Type B pancreatic cell (in vitro differentiated cells): Measurements from ENCODE around the gene PSMD13. TPM values are rescaled to one million over a fixed set of nuclear protein-coding genes. Genes with fewer than 3 reads are reported as not detected.

Source experiments
- DNase-seq: peaks from one replicate; pipeline ENCODE4 v3.0.0; 2021; ENCODE audit warnings: mixed read lengths; ENCODE audit not compliant: unreplicated experiment; ENCODE audit errors: extremely low spot score
- H3K27ac Mint-ChIP-seq: 2 replicates; pipeline ENCODE4 v1.8.0; 2021; ENCODE audit warnings: mild to moderate bottlenecking, mixed read lengths
- H3K27me3 Mint-ChIP-seq: 2 replicates; pipeline ENCODE4 v1.8.0; 2021; ENCODE audit warnings: mixed read lengths
- H3K36me3 Mint-ChIP-seq: 2 replicates; pipeline ENCODE4 v1.8.0; 2021; ENCODE audit warnings: mixed read lengths
- H3K4me1 Mint-ChIP-seq: one replicate; pipeline ENCODE4 v1.8.0; 2021; ENCODE audit warnings: mixed read lengths; ENCODE audit not compliant: unreplicated experiment
- H3K4me3 Mint-ChIP-seq: 2 replicates; pipeline ENCODE4 v1.8.0; 2021; ENCODE audit warnings: mild to moderate bottlenecking, mixed read lengths
- H3K9me3 Mint-ChIP-seq: 2 replicates; pipeline ENCODE4 v1.8.0; 2021; ENCODE audit warnings: mixed read lengths
- CTCF ChIP-seq: fragments of 200-600 bp; sonication (generic); conservative IDR thresholded peaks from 2 replicates; pipeline ENCODE4 v1.5.0; 2021; ENCODE audit warnings: antibody characterized with exemption, mild to moderate bottlenecking
- total RNA-seq: library from RNA; stranded (reverse); gene quantifications from 2 replicates; pipeline ENCODE4 v1.2.1, GENCODE V29; 2021; ENCODE audit warnings: low replicate concordance

Gene PSMD13
- total RNA-seq, 1 donor from 2014 or later: 115 TPM

- no peak for DNase-seq
- Mint-ChIP-seq H3K4me1 (peaks cover 6% of the 10 kb centered on the region), H3K4me3 (no peak overlapping the region), H3K27me3 (peaks cover 18% of the 10 kb centered on the region), H3K36me3 (no peaks in the 10 kb centered on the region), H3K9me3 (no peaks in the 10 kb centered on the region), H3K27ac (no peak overlapping the region)
- TF ChIP-seq CTCF: no peak
Observed at GRCh38 chr11:280706-281485, 44.1 kb downstream of the PSMD13 start.

GRCh38 chr11:281486-282161 lies 44.8 kb downstream of the PSMD13 start:
- TF ChIP-seq CTCF: no peak
- Mint-ChIP-seq H3K4me1 (peaks cover 6% of the 10 kb centered on the region), H3K27me3 (peaks cover 20% of the 10 kb centered on the region), H3K9me3 (no peaks in the 10 kb centered on the region), H3K4me3 (no peak overlapping the region), H3K36me3 (no peaks in the 10 kb centered on the region), H3K27ac (no peak overlapping the region)
- DNase-seq: no peak

GRCh38 chr11:282171-282570 lies 45.4 kb downstream of the PSMD13 start:
- Mint-ChIP-seq H3K9me3 (no peaks in the 10 kb centered on the region), H3K4me1 (peaks cover 10% of the 10 kb centered on the region), H3K27me3 (peaks cover 24% of the 10 kb centered on the region), H3K36me3 (no peaks in the 10 kb centered on the region), H3K4me3 (no peak overlapping the region), H3K27ac (no peak overlapping the region)
- no peak for TF ChIP-seq CTCF
- DNase-seq: no peak

GRCh38 chr11:282630-283360 lies 46.0 kb downstream of the PSMD13 start:
- peaks cover 26% of the 10 kb centered on the region for H3K27me3 Mint-ChIP-seq
- no peak overlapping the region for H3K4me3 Mint-ChIP-seq
- DNase-seq: no peak
- H3K36me3 Mint-ChIP-seq: no peaks in the 10 kb centered on the region
- no peaks in the 10 kb centered on the region for H3K9me3 Mint-ChIP-seq
- H3K4me1 Mint-ChIP-seq: peaks cover 10% of the 10 kb centered on the region
- no peak overlapping the region for H3K27ac Mint-ChIP-seq
- no peak for TF ChIP-seq CTCF

GRCh38 chr11:283405-284104 lies 46.8 kb downstream of the PSMD13 start:
- Mint-ChIP-seq H3K36me3 (no peaks in the 10 kb centered on the region), H3K4me1 (peaks cover 10% of the 10 kb centered on the region), H3K9me3 (no peaks in the 10 kb centered on the region), H3K27me3 (peaks cover 31% of the 10 kb centered on the region), H3K27ac (no peak overlapping the region), H3K4me3 (no peak overlapping the region)
- DNase-seq: no peak
- no peak for TF ChIP-seq CTCF
